H1 (cell line): Measurements from ENCODE around the gene HBB. TPM values are rescaled to one million over a fixed set of nuclear protein-coding genes. Genes with fewer than 3 reads are reported as not detected.
"Not testable (repeated sequence)": the region's sequence is repeated elsewhere in the genome, so short reads cannot be mapped to it uniquely, and the experiment has no call there.

Experiments
- CTCF ChIA-PET: fragments of 300-600 bp; sonication (Branson Sonifier 250); formaldehyde crosslinking; loops from one replicate; lab custom pipeline; 2021; ENCODE audit not compliant: partially characterized antibody; lab: Charles Lee
- POLR2A ChIA-PET: fragments of 300-600 bp; sonication (Branson Sonifier 250); formaldehyde crosslinking; loops from one replicate; lab custom pipeline; 2021; ENCODE audit warnings: inconsistent platforms; ENCODE audit not compliant: partially characterized antibody; lab: Charles Lee
- DNase-seq, 2 experiments: peaks; one replicate each; pipeline versions ENCODE4 v3.0.0 to v3.0.0-alpha.2; 2010 to 2022; ENCODE audit warnings: low spot score in 2 of 2, low read depth in 1 of 2, mixed read lengths in 1 of 2
- FAIRE-seq: peaks from 2 replicates; lab custom pipeline; 2011; peaks lifted over from hg19 to GRCh38; lab: Jason Lieb, UNC
- H2AFZ ChIP-seq: 2 replicates; pipeline ENCODE4 v1.8.1; 2012; ENCODE audit warnings: low read length, inconsistent platforms
- H2AK5ac ChIP-seq: 2 replicates; pipeline ENCODE4 v1.6.1; 2013; ENCODE audit warnings: low read depth, low read length
- H2BK120ac ChIP-seq: replicated peaks from 2 replicates; pipeline ENCODE3; 2013; ENCODE audit warnings: low read depth, low read length, inconsistent platforms
- H2BK12ac ChIP-seq: 2 replicates; pipeline ENCODE4 v1.6.1; 2013; ENCODE audit warnings: low read depth, low read length
- H2BK15ac ChIP-seq: 2 replicates; pipeline ENCODE4 v1.6.1; 2013; ENCODE audit warnings: low read length
- H2BK20ac ChIP-seq: 2 replicates; pipeline ENCODE4 v1.6.1; 2013; ENCODE audit warnings: low read length
- H2BK5ac ChIP-seq: 2 replicates; pipeline ENCODE4 v1.6.1; 2013; ENCODE audit warnings: low read depth, low read length
- H3K14ac ChIP-seq: 2 replicates; pipeline ENCODE4 v1.6.1; 2013; ENCODE audit warnings: inconsistent platforms; ENCODE audit not compliant: insufficient read length
- H3K18ac ChIP-seq: 2 replicates; pipeline ENCODE4 v1.6.1; 2013; ENCODE audit warnings: low read length; ENCODE audit errors: extremely low read depth
- H3K23ac ChIP-seq: 2 replicates; pipeline ENCODE4 v1.6.1; 2013; ENCODE audit warnings: inconsistent platforms; ENCODE audit not compliant: insufficient read length
- H3K23me2 ChIP-seq: 2 replicates; pipeline ENCODE4 v1.6.1; 2013; ENCODE audit warnings: low read depth, low read length
- H3K27ac ChIP-seq: 2 replicates; pipeline ENCODE4 v1.6.1; 2011; ENCODE audit warnings: low read depth, low read length, inconsistent platforms
- H3K27me3 ChIP-seq, 4 experiments: replicated peaks in 1 of 4; 1 replicate in 1 of 4; 2 replicates in 3 of 4; pipeline versions ENCODE4 v1.6.1 to v1.8.1; 2011 to 2013; ENCODE audit warnings: low read length in 3 of 4, mild to moderate bottlenecking in 3 of 4, inconsistent platforms in 2 of 4, mixed read lengths in 2 of 4, moderate library complexity in 1 of 4; ENCODE audit not compliant: control insufficient read depth in 3 of 4, insufficient read depth in 3 of 4; ENCODE audit errors: extremely low read depth in 1 of 4
- H3K36me3 ChIP-seq, 4 experiments: 2 replicates each; pipeline versions ENCODE4 v1.6.1 to v1.8.1; 2011 to 2013; ENCODE audit warnings: mild to moderate bottlenecking in 4 of 4, low read length in 3 of 4, moderate library complexity in 2 of 4, control low read depth in 1 of 4, inconsistent platforms in 1 of 4; ENCODE audit not compliant: insufficient read depth in 4 of 4, control insufficient read depth in 2 of 4
- H3K4ac ChIP-seq: replicated peaks from 2 replicates; pipeline ENCODE3; 2013; ENCODE audit warnings: low read length, low read depth, mixed read lengths, inconsistent platforms; ENCODE audit not compliant: insufficient read length
- H3K4me1 ChIP-seq, 4 experiments: replicated peaks in 1 of 4; 1 replicate in 1 of 4; 2 replicates in 3 of 4; pipeline versions ENCODE4 v1.6.1 to v1.8.1; 2011 to 2013; ENCODE audit warnings: low read length in 3 of 4, inconsistent platforms in 2 of 4, mixed read lengths in 1 of 4; ENCODE audit not compliant: insufficient read depth in 4 of 4, control insufficient read depth in 3 of 4
- H3K4me2 ChIP-seq, 2 experiments: 2 replicates each; pipeline versions ENCODE4 v1.6.1 to v1.8.1; 2011 to 2013; ENCODE audit warnings: low read depth in 2 of 2, low read length in 2 of 2, control low read depth in 1 of 2, inconsistent platforms in 1 of 2, mild to moderate bottlenecking in 1 of 2; ENCODE audit not compliant: insufficient read depth in 1 of 2
- H3K4me3 ChIP-seq, 4 experiments: fragments of 200-600, 300-600 bp in 1 of 4; sonication (generic), shearing (Covaris generic), sonication (Bioruptor Twin) in 1 of 4; 2 replicates each; pipeline versions ENCODE4 v1.5.1 to v1.8.1; 2011 to 2016; ENCODE audit warnings: low read length in 4 of 4, low read depth in 3 of 4, control low read depth in 2 of 4, inconsistent platforms in 2 of 4, mild to moderate bottlenecking in 2 of 4, mixed read lengths in 1 of 4, moderate library complexity in 1 of 4; ENCODE audit not compliant: insufficient read depth in 2 of 4; ENCODE audit errors: extremely low read depth in 1 of 4
- H3K56ac ChIP-seq: replicated peaks from 2 replicates; pipeline ENCODE3; 2013; ENCODE audit warnings: low read depth, mild to moderate bottlenecking, mixed read lengths, low read length, inconsistent platforms; ENCODE audit not compliant: insufficient read length
- H3K79me1 ChIP-seq: 2 replicates; pipeline ENCODE4 v1.6.1; 2013; ENCODE audit warnings: low read depth, low read length, control low read depth
- H3K79me2 ChIP-seq, 2 experiments: 2 replicates each; pipeline versions ENCODE4 v1.6.1 to v1.8.1; 2012 to 2013; ENCODE audit warnings: low read length in 2 of 2, mild to moderate bottlenecking in 2 of 2, inconsistent platforms in 1 of 2; ENCODE audit not compliant: insufficient read depth in 2 of 2, control insufficient read depth in 1 of 2
- H3K9ac ChIP-seq, 4 experiments: replicated peaks in 1 of 4; 1 replicate in 1 of 4; 2 replicates in 3 of 4; pipeline versions ENCODE4 v1.6.1 to v1.8.1; 2011 to 2013; ENCODE audit warnings: low read depth in 3 of 4, low read length in 3 of 4, control low read depth in 2 of 4, mild to moderate bottlenecking in 2 of 4, moderate library complexity in 2 of 4, inconsistent platforms in 1 of 4; ENCODE audit errors: extremely low read depth in 1 of 4
- H3K9me3 ChIP-seq, 2 experiments: 2 replicates each; pipeline versions ENCODE4 v1.6.1 to v1.8.1; 2012 to 2013; ENCODE audit warnings: mild to moderate bottlenecking in 2 of 2, moderate library complexity in 2 of 2, control low read depth in 1 of 2, inconsistent platforms in 1 of 2, low read depth in 1 of 2, low read length in 1 of 2, mixed read lengths in 1 of 2; ENCODE audit not compliant: insufficient read depth in 2 of 2
- H4K20me1 ChIP-seq, 2 experiments: replicated peaks in 1 of 2; 2 replicates each; pipeline versions ENCODE3 to v1.8.1; 2011 to 2013; ENCODE audit warnings: inconsistent platforms in 2 of 2, low read length in 2 of 2, mild to moderate bottlenecking in 1 of 2; ENCODE audit not compliant: insufficient read depth in 2 of 2, control insufficient read depth in 1 of 2
- H4K5ac ChIP-seq: 2 replicates; pipeline ENCODE4 v1.6.1; 2013; ENCODE audit warnings: low read length, low read depth, mixed read lengths, inconsistent platforms; ENCODE audit not compliant: insufficient read length
- H4K8ac ChIP-seq: 2 replicates; pipeline ENCODE4 v1.8.0; 2013; ENCODE audit warnings: mild to moderate bottlenecking, moderate library complexity, low read length, inconsistent platforms; ENCODE audit not compliant: insufficient read depth; ENCODE audit errors: extremely low read depth
- H4K91ac ChIP-seq: replicated peaks from 2 replicates; pipeline ENCODE3; 2013; ENCODE audit warnings: low read length, mixed read lengths, inconsistent platforms; ENCODE audit not compliant: insufficient read length
- WGBS, 2 experiments: shearing (Covaris generic) in 1 of 2; methylation state at CpG; one replicate each; pipeline versions ENCODE4 v1.1.6 to v1.1.7; 2013 to 2015; ENCODE audit warnings: low lambda C conversion rate in 2 of 2, mixed read lengths in 2 of 2, inconsistent platforms in 1 of 2, low coverage in 1 of 2, missing lambda C conversion rate in 1 of 2; ENCODE audit not compliant: insufficient replicate concordance in 2 of 2, insufficient coverage in 1 of 2, insufficient read length in 1 of 2; ENCODE audit errors: extremely low coverage in 1 of 2, missing lambda C conversion rate in 1 of 2; 5-methylcytosine and 5-hydroxymethylcytosine counted together
- polyA plus RNA-seq, 7 experiments: library from polyadenylated mRNA; depleted of rRNA in 3 of 7; stranded (reverse) in 5 of 7; unstranded in 2 of 7; fragments of >200 nt in 5 of 7; fragments of 200-250 nt in 2 of 7; gene quantifications; 1 replicate in 5 of 7; 2 replicates in 1 of 7; 4 replicates in 1 of 7; pipeline versions ENCODE4 v1.2.1 to v1.2.3, GENCODE V29; 2011 to 2013; ENCODE audit warnings: missing spikeins in 2 of 7, mixed read lengths in 2 of 7
- total RNA-seq: library from RNA; stranded (reverse); fragmentation: NEBNext Ultra II Directional; extraction: Animal tissue kit (Norgen Biotek cat#: 25700); gene quantifications from 2 replicates; pipeline ENCODE4 v1.2.1, GENCODE V29; 2021

HBB gene
- total and polyA plus RNA-seq, 2 of the 8 experiments (the other 6 are each of a cell fraction or from before 2014, with no cell fraction given) = not detected

DNA sequence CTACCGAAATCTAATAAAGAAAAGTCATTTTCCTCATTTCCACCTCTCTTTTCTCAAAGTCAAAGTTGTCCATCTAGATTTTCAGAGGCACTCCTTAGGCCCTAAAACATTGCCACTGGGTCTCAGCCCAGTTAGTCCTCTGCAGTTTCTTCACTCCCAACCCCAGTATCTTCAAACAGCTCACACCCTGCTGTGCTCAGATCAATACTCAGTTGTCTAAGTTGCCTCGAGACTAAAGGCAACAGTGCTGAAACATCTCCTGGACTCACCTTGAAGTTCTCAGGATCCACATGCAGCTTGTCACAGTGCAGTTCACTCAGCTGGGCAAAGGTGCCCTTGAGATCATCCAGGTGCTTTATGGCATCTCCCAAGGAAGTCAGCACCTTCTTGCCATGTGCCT lies 27.2 kb upstream of the HBB start:
- H3K79me2 ChIP-seq, H3K56ac ChIP-seq, H2BK20ac ChIP-seq, H3K79me1 ChIP-seq, H3K9me3 ChIP-seq, POLR2A ChIA-PET, H3K4me3 ChIP-seq, H2BK12ac ChIP-seq, H2BK120ac ChIP-seq, H4K5ac ChIP-seq, H3K14ac ChIP-seq, H3K4ac ChIP-seq, DNase-seq, H3K27ac ChIP-seq, H3K4me2 ChIP-seq, H2AK5ac ChIP-seq, H3K23ac ChIP-seq, H2AFZ ChIP-seq, H3K36me3 ChIP-seq, FAIRE-seq, H3K9ac ChIP-seq, H2BK5ac ChIP-seq, H4K8ac ChIP-seq, CTCF ChIA-PET, H4K20me1 ChIP-seq, H4K91ac ChIP-seq, H3K18ac ChIP-seq, H3K23me2 ChIP-seq, H3K27me3 ChIP-seq: not testable (repeated sequence)
- H3K4me1 ChIP-seq = peaks cover 3 to 11% (median 5%) of the 10 kb centered on the region in 4 experiments; a peak in 6 of 7 replicates
- 85% methylated on average over 2 of the region's 2 CpGs; no CpG with 5 or more reads in 1 of the 2 experiments for WGBS, 2 experiments
- 0 out of 2 replicates have a peak overlapping the region, but pooled peaks have one; percentile 5 for H2BK15ac ChIP-seq

DNA sequence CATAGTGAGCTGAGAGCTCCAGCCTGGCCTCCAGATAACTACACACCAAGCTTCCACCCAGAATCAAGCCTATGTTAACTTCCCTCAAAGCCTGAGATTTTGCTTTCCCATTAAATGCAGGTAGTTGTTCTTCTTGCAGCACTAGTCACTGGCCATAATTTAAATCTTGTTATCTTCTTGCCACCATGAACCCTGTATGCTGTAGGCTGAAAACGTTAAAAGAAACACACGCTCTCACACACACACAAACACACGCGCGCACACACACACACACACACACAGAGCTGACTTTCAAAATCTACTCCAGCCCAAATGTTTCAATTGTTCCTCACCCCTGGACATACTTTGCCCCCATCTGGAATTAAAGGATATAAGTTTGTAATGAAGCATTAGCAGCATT lies 26.6 kb upstream of the HBB start:
- H3K14ac ChIP-seq, H2BK20ac ChIP-seq, H4K20me1 ChIP-seq, H3K4me1 ChIP-seq, H3K56ac ChIP-seq, H3K79me1 ChIP-seq, H3K23me2 ChIP-seq, H4K91ac ChIP-seq, H2BK5ac ChIP-seq, H2BK12ac ChIP-seq, DNase-seq, H3K4me2 ChIP-seq, H3K4me3 ChIP-seq, POLR2A ChIA-PET, H3K9ac ChIP-seq, H4K5ac ChIP-seq, H3K4ac ChIP-seq, H3K27ac ChIP-seq, H2AFZ ChIP-seq, H2BK120ac ChIP-seq, H4K8ac ChIP-seq, H3K27me3 ChIP-seq, H3K79me2 ChIP-seq, H2AK5ac ChIP-seq, H3K9me3 ChIP-seq, H3K18ac ChIP-seq, H2BK15ac ChIP-seq, CTCF ChIA-PET, H3K36me3 ChIP-seq, H3K23ac ChIP-seq, FAIRE-seq: not testable (repeated sequence)
- 92% methylated on average over 5 of the region's 5 CpGs; no CpG with 5 or more reads in 1 of the 2 experiments for WGBS, 2 experiments
